ENCODE data around the gene LRRIQ3. TPM values are rescaled to one million over a fixed set of nuclear protein-coding genes. Genes with fewer than 3 reads are reported as not detected.

Gene LRRIQ3
- total and polyA plus RNA-seq, 12 donors = 0.98 to 6.2 (median 1.9) TPM; not detected in 1

GRCh38 chr1:74107394-74107793 lies 90.6 kb downstream of the LRRIQ3 start:
- H3K4me1 ChIP-seq (replicated peaks in 1 of 2) = no peaks in the 10 kb centered on the region
- intact Hi-C loops (cut with DNase I) = no loop called here

GRCh38 chr1:74091371-74091770 lies 106.6 kb downstream of the LRRIQ3 start:
- WGBS, 4 donors = 57 to 76% (median 65%) methylated on average over 1 of the region's 1 CpG
- TF ChIP-seq CTCF (IDR thresholded peaks at IDR 0.05) (no peak), POLR2A (IDR thresholded peaks at IDR 0.05) (no peak)

More at GRCh38 chr1:74107394-74107793, 90.6 kb downstream of the LRRIQ3 start:
- no peak for DNase-seq
- Histone ChIP-seq H3K4me3 (no peak overlapping the region), H3K36me3 (replicated peaks in 1 of 2) (no peaks in the 10 kb centered on the region), H3K9me3 (replicated peaks in 1 of 3) (no peaks in the 10 kb centered on the region), H3K27me3 (no peaks in the 10 kb centered on the region), H3K27ac (no peak overlapping the region)
- TF ChIP-seq POLR2A (IDR thresholded peaks at IDR 0.05) (no peak), CTCF (IDR thresholded peaks at IDR 0.05) (no peak)

GRCh38 chr1:74083128-74083527 lies 114.8 kb downstream of the LRRIQ3 start:
- Histone ChIP-seq H3K27me3 (no peaks in the 10 kb centered on the region), H3K36me3 (replicated peaks in 1 of 2) (no peaks in the 10 kb centered on the region), H3K9me3 (replicated peaks in 1 of 3) (no peaks in the 10 kb centered on the region), H3K27ac (no peak overlapping the region), H3K4me1 (replicated peaks in 1 of 2) (no peaks in the 10 kb centered on the region), H3K4me3 (no peak overlapping the region)
- DNase-seq = no peak
- TF ChIP-seq CTCF (IDR thresholded peaks at IDR 0.05) (no peak), POLR2A (IDR thresholded peaks at IDR 0.05) (no peak)
- 68 to 85% (median 78%) methylated on average over 1 of the region's 1 CpG for WGBS, 4 donors
- intact Hi-C loops (cut with DNase I) = no loop called here

More at GRCh38 chr1:74091371-74091770, 106.6 kb downstream of the LRRIQ3 start:
- intact Hi-C loops (cut with DNase I) = no loop called here
- Histone ChIP-seq H3K27ac (no peak overlapping the region), H3K27me3 (no peaks in the 10 kb centered on the region), H3K9me3 (replicated peaks in 1 of 3) (peaks cover 0 to 9% (median 0%) of the 10 kb centered on the region in 3 donors), H3K36me3 (replicated peaks in 1 of 2) (no peaks in the 10 kb centered on the region), H3K4me3 (no peak overlapping the region), H3K4me1 (replicated peaks in 1 of 2) (no peaks in the 10 kb centered on the region)
- no peak for DNase-seq

GRCh38 chr1:74065081-74065480 lies 132.9 kb downstream of the LRRIQ3 start:
- Histone ChIP-seq H3K27ac (no peak overlapping the region), H3K27me3 (no peaks in the 10 kb centered on the region), H3K4me3 (no peak overlapping the region), H3K36me3 (replicated peaks in 1 of 2) (no peaks in the 10 kb centered on the region), H3K9me3 (replicated peaks in 1 of 3) (no peaks in the 10 kb centered on the region), H3K4me1 (replicated peaks in 1 of 2) (no peaks in the 10 kb centered on the region)
- DNase-seq = no peak
- intact Hi-C loops (cut with DNase I) = no loop called here
- TF ChIP-seq POLR2A (IDR thresholded peaks at IDR 0.05) (no peak), CTCF (IDR thresholded peaks at IDR 0.05) (no peak)
